NCI-H345 (cell line): Measurements from ENCODE around the gene EP400.
"Not testable (repeated sequence)": the region's sequence is repeated elsewhere in the genome, so short reads cannot be mapped to it uniquely, and the experiment has no call there.

Experiments
- DNase-seq: peaks from one replicate; lab custom pipeline; 2025; lab: John Stamatoyannopoulos, UW

EP400 gene

GRCh38 chr12:132094269-132094891, 144.6 kb downstream of the EP400 start:
- no peak for DNase-seq

- DNase-seq, result no peak
Observed at GRCh38 chr12:132095520-132096409, 146.0 kb downstream of the EP400 start.

- no peak for DNase-seq
Observed at GRCh38 chr12:132099739-132100138, 150.0 kb downstream of the EP400 start.

GRCh38 chr12:132100306-132101065, 150.7 kb downstream of the EP400 start:
- no peak for DNase-seq

- DNase-seq, result no peak
Observed at GRCh38 chr12:132102297-132102696, 152.6 kb downstream of the EP400 start.

- not testable (repeated sequence) for DNase-seq
Observed at GRCh38 chr12:132103072-132103471, 153.3 kb downstream of the EP400 start.

- DNase-seq, result no peak
Observed at GRCh38 chr12:132103542-132104308, 154.0 kb downstream of the EP400 start.

GRCh38 chr12:132105467-132105866, 155.7 kb downstream of the EP400 start:
- no peak for DNase-seq

GRCh38 chr12:132106921-132107320, 157.2 kb downstream of the EP400 start:
- no peak for DNase-seq

GRCh38 chr12:132108211-132108832, 158.6 kb downstream of the EP400 start:
- no peak for DNase-seq

- no peak for DNase-seq
Observed at GRCh38 chr12:132109741-132110140, 160.0 kb downstream of the EP400 start.

GRCh38 chr12:132110677-132111076, 160.9 kb downstream of the EP400 start:
- no peak for DNase-seq

- no peak for DNase-seq
Observed at GRCh38 chr12:132111654-132112304, 162.0 kb downstream of the EP400 start.

- no peak for DNase-seq
Observed at GRCh38 chr12:132114667-132115066, 164.9 kb downstream of the EP400 start.

- no peak for DNase-seq
Observed at GRCh38 chr12:132115500-132115899, 165.8 kb downstream of the EP400 start.

- DNase-seq, result no peak
Observed at GRCh38 chr12:132116709-132117557, 167.2 kb downstream of the EP400 start.

- no peak for DNase-seq
Observed at GRCh38 chr12:132117558-132117875, 167.8 kb downstream of the EP400 start.

GRCh38 chr12:132118876-132119275, 169.1 kb downstream of the EP400 start:
- DNase-seq, result no peak

GRCh38 chr12:132121283-132121682, 171.5 kb downstream of the EP400 start:
- no peak for DNase-seq
